ENCODE measurements around the gene ZNF878.

GRCh38 chr19:12015753-12016116, 37.0 kb downstream of the ZNF878 start:
- no peak for TF ChIP-seq EZH2 (IDR thresholded peaks at IDR 0.05; ENCODE audit: low read depth)
- no peak for TF ChIP-seq CTCF (conservative IDR thresholded peaks at IDR 0.05)
